HepG2 (cell line): ENCODE results near the gene DHH. TPM values are rescaled to one million over a fixed set of nuclear protein-coding genes. Genes with fewer than 3 reads are reported as not detected.

ENCODE experiments used
- AGO2 ChIP-seq: fragments of 200-400 bp; formaldehyde crosslinking; optimal IDR thresholded peaks from 2 replicates; pipeline ENCODE3; 2017; ENCODE audit warnings: mild to moderate bottlenecking, low read depth, low read length, moderate library complexity
- ARHGAP35 ChIP-seq: sonication (generic); formaldehyde crosslinking; IDR thresholded peaks from 2 replicates; pipeline ENCODE4 v1.9.0; 2022; ENCODE audit warnings: mild to moderate bottlenecking, inconsistent platforms, moderate library complexity, missing genetic modification reagents, borderline replicate concordance
- CHCHD3 ChIP-seq: sonication (generic); formaldehyde crosslinking; IDR thresholded peaks from 2 replicates; pipeline ENCODE4 v1.8.0; 2022; ENCODE audit warnings: mild to moderate bottlenecking, missing genetic modification reagents, moderate library complexity
- DR1 ChIP-seq: sonication (generic); formaldehyde crosslinking; IDR thresholded peaks from 2 replicates; pipeline ENCODE4 v1.8.0; 2021; ENCODE audit warnings: mild to moderate bottlenecking, missing genetic modification reagents, inconsistent platforms
- HMGXB3 ChIP-seq: sonication (generic); formaldehyde crosslinking; IDR thresholded peaks from 2 replicates; pipeline ENCODE4 v1.4.0; 2020; ENCODE audit warnings: missing genetic modification reagents, borderline replicate concordance
- MED8 ChIP-seq: sonication (generic); formaldehyde crosslinking; IDR thresholded peaks from 2 replicates; pipeline ENCODE4 v1.8.1; 2023; ENCODE audit warnings: mild to moderate bottlenecking, missing genetic modification reagents; ENCODE audit not compliant: insufficient replicate concordance
- MYNN ChIP-seq: sonication (generic); formaldehyde crosslinking; IDR thresholded peaks from 2 replicates; pipeline ENCODE4 v1.4.0; 2020; ENCODE audit warnings: mild to moderate bottlenecking, low read depth, missing genetic modification reagents
- RFX3 ChIP-seq: IDR thresholded peaks from 2 replicates; pipeline ENCODE4 v1.6.1; 2016; ENCODE audit warnings: missing biosample characterization, missing genetic modification reagents
- RXRB ChIP-seq: IDR thresholded peaks from 2 replicates; pipeline ENCODE4 v1.6.1; 2016; ENCODE audit warnings: borderline replicate concordance, missing genetic modification reagents, missing compliant biosample characterization
- SMC3 ChIP-seq: IDR thresholded peaks from 2 replicates; pipeline ENCODE4 v1.6.1; 2011; ENCODE audit warnings: low read length, improper control_type of control experiment
- TOE1 ChIP-seq: sonication (generic); formaldehyde crosslinking; IDR thresholded peaks from 2 replicates; pipeline ENCODE4 v1.4.0; 2020; ENCODE audit warnings: mild to moderate bottlenecking, missing genetic modification reagents
- ZNF33B ChIP-seq: sonication (generic); formaldehyde crosslinking; IDR thresholded peaks from 2 replicates; pipeline ENCODE4 v1.5.1; 2020; ENCODE audit warnings: mild to moderate bottlenecking, missing genetic modification reagents
- ZNF597 ChIP-seq: sonication (generic); formaldehyde crosslinking; IDR thresholded peaks from 2 replicates; pipeline ENCODE4 v1.5.0; 2020; ENCODE audit warnings: missing genetic modification reagents
- ZNF607 ChIP-seq: sonication (generic); formaldehyde crosslinking; IDR thresholded peaks from 2 replicates; pipeline ENCODE4 v1.5.1; 2020; ENCODE audit warnings: missing genetic modification reagents, mild to moderate bottlenecking, borderline replicate concordance
- ZNF740 ChIP-seq: sonication (generic); formaldehyde crosslinking; IDR thresholded peaks from 2 replicates; pipeline ENCODE4 v1.4.0; 2020; ENCODE audit warnings: missing genetic modification reagents
- ZNF766 ChIP-seq: sonication (generic); formaldehyde crosslinking; IDR thresholded peaks from 2 replicates; pipeline ENCODE4 v1.5.0; 2020; ENCODE audit warnings: missing genetic modification reagents, borderline replicate concordance
- polyA plus RNA-seq, 8 experiments: library from polyadenylated mRNA; depleted of rRNA in 3 of 8; stranded (reverse) in 7 of 8; unstranded in 1 of 8; fragments of >200 nt; fragmentation: Illumina TruSeq in 4 of 8; extraction: Trizol in 4 of 8; gene quantifications; 2 replicates each; pipeline versions ENCODE4 v1.2.1 to v1.2.3, GENCODE V29; 2011 to 2016; ENCODE audit warnings: low read depth in 4 of 8, missing spikeins in 1 of 8, mixed read lengths in 1 of 8; ENCODE audit not compliant: insufficient read depth in 1 of 8
- total RNA-seq, 5 experiments: library from RNA; depleted of rRNA; stranded (reverse); fragments of >200 nt; fragmentation: Illumina TruSeq; extraction: Trizol; gene quantifications; 2 replicates each; pipeline ENCODE4 v1.2.3, GENCODE V29; 2016; ENCODE audit warnings: low read depth in 1 of 5
- TF ChIP-seq, protein P1 (sequence below): sonication (generic); formaldehyde crosslinking; IDR thresholded peaks from 2 replicates; pipeline ENCODE4 v1.5.0; 2020; ENCODE audit warnings: missing genetic modification reagents
- TF ChIP-seq, protein P2 (sequence below): IDR thresholded peaks from 2 replicates; pipeline ENCODE4 v1.6.1; 2016; ENCODE audit warnings: low read depth, borderline replicate concordance

DHH gene
- total and polyA plus RNA-seq, 2 of the 13 experiments (the other 11 are each of a cell fraction or from before 2014, with no cell fraction given): not detected

GRCh38 chr12:49110464-49111155 is 16.0 kb upstream of the DHH start, which contains the start of gene LMBR1L (continued):
- TF ChIP-seq ZNF597 (CRISPR knock-in tag) (no peak), MYNN (CRISPR knock-in tag) (no peak), ARHGAP35 (CRISPR knock-in tag) (no peak), TOE1 (no peak), ZNF766 (CRISPR knock-in tag) (no peak), ZNF607 (CRISPR knock-in tag) (peak; percentile 41; the same call in 1 of the 2 replicates), RFX3 (CRISPR knock-in tag) (no peak), AGO2 (no peak), CHCHD3 (CRISPR knock-in tag) (no peak), RXRB (CRISPR knock-in tag) (peak; percentile 33; the same call in 1 of the 2 replicates), ZNF740 (CRISPR knock-in tag) (no peak), SMC3 (no peak), MED8 (CRISPR knock-in tag) (no peak), DR1 (peak; percentile 74; the same call in 1 of the 2 replicates), ZNF33B (no peak), HMGXB3 (CRISPR knock-in tag) (peak; percentile 58)
- TF ChIP-seq, protein P1, sequence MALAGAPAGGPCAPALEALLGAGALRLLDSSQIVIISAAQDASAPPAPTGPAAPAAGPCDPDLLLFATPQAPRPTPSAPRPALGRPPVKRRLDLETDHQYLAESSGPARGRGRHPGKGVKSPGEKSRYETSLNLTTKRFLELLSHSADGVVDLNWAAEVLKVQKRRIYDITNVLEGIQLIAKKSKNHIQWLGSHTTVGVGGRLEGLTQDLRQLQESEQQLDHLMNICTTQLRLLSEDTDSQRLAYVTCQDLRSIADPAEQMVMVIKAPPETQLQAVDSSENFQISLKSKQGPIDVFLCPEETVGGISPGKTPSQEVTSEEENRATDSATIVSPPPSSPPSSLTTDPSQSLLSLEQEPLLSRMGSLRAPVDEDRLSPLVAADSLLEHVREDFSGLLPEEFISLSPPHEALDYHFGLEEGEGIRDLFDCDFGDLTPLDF (CRISPR knock-in tag): 0 out of 2 replicates have a peak, but pooled peaks have one; percentile 36
- TF ChIP-seq, protein P2, sequence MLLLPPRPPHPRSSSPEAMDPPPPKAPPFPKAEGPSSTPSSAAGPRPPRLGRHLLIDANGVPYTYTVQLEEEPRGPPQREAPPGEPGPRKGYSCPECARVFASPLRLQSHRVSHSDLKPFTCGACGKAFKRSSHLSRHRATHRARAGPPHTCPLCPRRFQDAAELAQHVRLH: peak; percentile 88; the same call in 1 of the 2 replicates
